ENCODE measurements around the gene C22orf15.

Gene C22orf15

DNA sequence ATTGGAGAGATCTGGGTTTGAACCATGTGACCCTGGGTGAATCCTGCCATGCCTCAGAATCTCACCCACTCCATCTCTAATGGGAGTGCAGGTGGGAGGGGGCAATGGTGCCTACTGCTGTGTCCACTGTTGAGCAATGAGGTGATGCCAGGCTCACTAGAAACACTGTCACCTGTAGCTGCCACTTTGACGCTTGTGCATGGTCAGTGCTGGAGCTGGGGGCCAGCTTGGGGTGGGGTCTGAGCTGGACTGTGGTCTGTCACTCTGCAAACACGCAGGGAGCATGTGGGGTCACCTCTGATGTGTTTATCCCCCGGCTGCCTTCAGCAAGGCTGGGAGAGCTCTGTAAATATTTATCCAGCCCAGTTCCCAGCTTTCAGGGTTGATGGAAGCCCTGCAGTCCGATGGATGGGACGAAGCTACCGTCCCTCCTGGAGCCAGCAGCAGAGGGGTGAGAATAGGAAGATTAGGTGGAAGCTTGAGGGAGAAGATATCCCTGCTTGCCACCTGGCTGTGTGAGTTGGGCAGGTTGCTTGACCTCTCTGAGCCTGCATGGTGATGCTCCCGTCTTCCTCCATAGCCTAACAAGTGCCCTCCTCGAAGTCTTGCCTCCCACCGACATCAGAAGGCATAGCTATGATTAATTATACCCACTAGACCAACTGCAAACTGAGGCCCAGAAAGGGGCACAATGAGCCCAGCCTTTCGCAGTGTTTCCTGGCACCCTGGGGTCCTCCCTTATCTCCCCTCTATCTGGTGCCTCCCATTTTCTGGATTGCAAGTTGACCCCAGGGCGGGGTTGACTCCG, 11.5 kb downstream of the C22orf15 start:
- no peak for DNase-seq

- no peak for DNase-seq
Observed at GRCh38 chr22:23774922-23775436, 12.2 kb downstream of the C22orf15 start.

DNA sequence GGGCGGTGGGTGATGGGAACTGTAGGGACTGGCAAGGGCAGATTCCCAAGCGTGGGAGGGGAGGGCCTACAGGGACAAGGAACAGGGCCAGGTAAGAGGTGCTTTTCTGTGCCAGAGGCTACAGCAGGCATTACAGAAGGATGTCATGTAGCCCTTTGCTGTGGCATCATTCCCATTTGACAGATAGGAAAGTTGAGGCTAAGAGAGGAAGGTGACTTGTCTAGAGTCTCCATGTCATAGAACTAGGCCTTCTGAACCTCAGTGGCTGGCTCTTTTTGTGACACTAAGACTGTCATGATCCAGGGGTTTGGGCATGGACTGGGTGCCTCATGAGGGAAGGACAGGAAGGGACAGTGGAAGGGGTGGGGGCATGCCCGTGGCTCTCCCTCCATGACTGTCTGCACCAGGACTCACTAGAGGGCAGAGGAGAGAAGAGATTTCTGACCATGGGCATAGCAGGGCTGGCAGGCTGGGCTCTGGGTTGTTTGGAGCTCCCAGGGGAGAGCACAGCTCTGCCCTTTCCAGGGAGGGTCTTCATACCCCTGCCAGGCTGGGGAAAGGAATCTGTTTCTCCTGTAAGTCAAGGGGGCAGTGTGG, 13.1 kb downstream of the C22orf15 start:
- no peak for DNase-seq

GRCh38 chr22:23777776-23778576, 15.2 kb downstream of the C22orf15 start:
- no peak for DNase-seq

- no peak for DNase-seq
Observed at GRCh38 chr22:23778577-23778900, 15.7 kb downstream of the C22orf15 start.

DNA sequence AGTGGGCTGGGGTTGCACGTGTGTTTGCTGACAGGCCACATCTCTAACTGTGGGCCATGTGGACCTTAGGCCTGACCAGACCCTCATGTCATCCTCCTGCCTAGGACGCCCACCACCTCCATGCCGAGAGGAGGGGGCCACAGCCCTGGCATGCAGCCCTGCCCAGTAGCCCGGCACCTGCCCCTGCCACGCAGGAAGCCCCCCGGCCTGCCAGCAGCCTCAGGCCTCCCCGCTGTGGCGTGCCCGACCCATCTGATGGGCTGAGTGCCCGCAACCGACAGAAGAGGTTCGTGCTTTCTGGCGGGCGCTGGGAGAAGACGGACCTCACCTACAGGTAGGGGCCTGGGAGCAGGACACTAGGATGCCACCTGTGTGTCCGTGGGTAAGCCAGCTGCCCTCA, 16.3 kb downstream of the C22orf15 start:
- DNase-seq, result no peak

DNA sequence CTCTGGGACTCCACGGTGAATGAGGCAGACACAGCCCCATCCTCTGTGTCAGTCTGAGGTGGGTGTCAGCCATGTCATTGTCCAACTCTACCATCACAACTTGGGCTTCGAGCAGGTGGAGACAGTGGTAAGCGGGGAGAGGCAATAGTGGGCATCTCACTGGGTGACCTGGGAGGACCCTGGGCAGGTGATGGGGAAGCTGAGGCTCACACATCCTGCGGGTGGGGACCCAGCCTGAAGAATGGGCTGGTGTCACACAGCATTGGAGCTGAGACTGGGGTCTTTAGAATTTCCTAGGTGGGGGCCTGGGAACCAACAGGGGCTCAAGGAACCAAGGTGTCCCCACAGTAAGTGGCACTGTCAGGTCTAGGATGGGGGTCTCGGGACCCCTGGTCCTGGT, 16.9 kb downstream of the C22orf15 start:
- no peak for DNase-seq

DNA sequence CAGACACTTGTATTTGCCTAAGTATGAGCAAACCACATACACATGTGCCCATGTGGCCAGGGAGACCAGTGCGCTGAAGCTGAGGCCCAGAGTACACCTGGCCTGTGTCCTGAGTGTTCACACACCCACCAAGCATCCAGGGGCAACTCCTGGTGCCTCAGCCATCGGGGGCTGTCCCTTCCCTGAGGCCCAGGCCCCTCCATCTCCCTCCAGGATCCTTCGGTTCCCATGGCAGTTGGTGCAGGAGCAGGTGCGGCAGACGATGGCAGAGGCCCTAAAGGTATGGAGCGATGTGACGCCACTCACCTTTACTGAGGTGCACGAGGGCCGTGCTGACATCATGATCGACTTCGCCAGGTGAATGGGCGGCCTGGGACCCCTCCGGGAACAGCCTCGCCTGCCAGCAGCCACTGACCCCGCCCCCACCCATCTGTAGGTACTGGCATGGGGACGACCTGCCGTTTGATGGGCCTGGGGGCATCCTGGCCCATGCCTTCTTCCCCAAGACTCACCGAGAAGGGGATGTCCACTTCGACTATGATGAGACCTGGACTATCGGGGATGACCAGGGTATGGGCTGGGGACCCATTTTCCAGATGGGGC, 17.5 kb downstream of the C22orf15 start:
- no peak for DNase-seq

DNA sequence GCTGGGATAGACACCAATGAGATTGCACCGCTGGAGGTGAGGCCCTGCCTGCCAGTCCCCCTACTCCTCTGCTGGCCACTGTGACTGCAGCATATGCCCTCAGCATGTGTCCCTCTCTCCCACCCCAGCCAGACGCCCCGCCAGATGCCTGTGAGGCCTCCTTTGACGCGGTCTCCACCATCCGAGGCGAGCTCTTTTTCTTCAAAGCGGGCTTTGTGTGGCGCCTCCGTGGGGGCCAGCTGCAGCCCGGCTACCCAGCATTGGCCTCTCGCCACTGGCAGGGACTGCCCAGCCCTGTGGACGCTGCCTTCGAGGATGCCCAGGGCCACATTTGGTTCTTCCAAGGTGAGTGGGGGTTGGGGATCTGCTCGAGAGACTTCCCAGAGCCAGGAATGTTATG, 18.3 kb downstream of the C22orf15 start:
- no peak for DNase-seq

DNA sequence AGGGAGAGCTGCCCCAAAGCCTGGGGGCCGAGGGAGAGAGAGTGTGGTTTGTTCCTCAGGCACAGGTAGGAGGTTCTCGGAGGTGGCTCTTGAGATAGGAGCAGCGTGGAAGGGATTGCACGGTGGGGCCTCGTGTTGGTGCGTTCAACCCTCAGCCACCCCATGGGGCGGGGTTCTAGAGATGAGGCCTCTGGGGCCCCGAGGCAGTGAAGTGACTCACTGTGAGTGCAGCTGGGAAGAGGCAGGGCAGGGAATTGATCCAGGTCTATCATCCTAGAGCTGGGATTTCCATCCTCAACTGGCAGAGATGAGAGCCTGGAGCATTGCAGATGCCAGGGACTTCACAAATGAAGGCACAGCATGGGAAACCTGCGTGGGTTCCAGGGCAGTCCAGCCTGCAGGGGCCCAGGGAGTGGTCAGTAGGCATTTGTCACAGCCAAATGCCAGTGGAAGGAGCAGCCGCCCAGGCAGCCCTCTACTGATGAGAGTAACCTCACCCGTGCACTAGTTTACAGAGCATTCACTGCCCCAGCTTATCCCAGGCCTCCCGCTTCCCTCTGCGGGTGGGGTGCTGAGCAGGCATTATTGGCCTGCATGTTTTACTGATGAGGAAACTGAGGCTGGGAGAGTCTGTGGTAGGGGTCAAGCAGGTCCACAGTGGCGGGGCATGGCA, 18.9 kb downstream of the C22orf15 start:
- no peak for DNase-seq

DNA sequence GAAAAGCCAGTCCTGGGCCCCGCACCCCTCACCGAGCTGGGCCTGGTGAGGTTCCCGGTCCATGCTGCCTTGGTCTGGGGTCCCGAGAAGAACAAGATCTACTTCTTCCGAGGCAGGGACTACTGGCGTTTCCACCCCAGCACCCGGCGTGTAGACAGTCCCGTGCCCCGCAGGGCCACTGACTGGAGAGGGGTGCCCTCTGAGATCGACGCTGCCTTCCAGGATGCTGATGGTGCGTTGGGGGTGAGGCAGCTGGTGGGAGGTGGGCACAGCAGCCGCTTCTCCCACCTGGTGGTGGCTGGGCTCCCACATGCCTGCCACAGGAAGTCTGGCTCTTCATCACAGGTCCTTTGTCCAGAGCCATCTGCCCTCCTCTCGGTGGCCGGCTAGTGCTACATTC, 19.5 kb downstream of the C22orf15 start:
- no peak for DNase-seq

DNA sequence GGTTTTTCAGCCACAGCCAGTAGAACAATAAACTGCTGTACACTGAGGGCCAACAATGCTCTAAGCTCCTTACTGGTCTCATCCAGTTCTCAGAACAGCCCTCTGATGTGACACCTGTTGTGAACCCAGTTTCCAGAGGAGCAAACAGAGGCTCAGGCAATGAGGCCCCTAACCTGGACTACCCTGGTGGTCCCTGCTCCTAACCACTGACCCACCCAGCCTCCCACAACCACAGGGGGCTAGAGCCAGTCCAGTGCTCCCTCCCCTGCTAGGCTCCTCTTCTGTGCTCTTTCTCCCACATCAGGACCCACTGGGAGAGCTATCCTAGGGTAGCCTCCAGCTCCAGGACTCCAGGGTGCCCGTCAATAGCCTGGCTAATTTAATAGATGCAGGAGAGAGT, 19.9 kb downstream of the C22orf15 start:
- no peak for DNase-seq

- DNase-seq, result no peak
Observed at GRCh38 chr22:23783265-23784150, 20.7 kb downstream of the C22orf15 start.

DNA sequence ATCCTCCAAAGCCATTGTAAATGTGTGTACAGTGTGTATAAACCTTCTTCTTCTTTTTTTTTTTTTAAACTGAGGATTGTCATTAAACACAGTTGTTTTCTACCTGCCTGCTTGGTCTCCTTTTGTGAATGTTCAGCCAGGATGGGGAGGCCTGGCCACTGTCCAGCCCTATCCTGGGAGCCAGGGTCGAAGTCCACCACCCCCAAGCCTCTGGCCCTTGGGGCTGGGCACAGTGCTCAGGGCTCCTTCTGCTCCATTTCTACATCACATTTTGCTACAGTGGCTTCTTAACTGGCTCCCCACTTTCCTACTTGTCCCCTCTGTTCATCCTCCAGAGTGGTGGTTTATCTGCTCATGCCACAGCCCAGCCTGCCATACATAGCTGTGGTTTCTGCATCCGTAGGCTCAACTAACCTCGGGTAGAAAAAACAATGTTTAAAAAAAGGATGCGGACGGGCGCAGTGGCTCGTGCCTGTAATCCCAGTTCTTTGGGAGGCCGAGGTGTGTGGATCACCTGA, 21.5 kb downstream of the C22orf15 start:
- no peak for DNase-seq

DNA sequence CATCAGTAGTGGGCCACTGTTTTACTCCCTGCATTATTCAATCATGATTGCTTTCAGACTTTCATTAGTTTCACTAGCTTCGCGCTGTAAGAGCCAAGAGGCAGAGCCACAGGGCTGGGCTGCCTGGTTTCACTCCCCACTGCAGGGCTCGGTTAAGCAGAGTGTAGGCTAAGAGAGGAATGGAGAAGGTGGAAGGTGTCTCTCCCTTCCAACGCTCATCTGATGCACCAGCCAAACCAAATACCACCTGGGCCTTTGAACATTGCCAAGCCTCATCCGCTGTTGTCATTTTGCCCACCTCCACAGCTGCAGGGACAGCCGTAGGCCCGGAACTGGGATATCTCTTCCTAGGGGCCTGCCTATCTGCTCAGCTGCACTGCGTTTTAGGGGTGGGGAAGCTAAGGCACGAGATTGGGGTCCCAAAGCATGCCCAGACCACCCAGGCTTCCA, 23.5 kb downstream of the C22orf15 start:
- DNase-seq, result no peak

- peak; percentile 90 for DNase-seq
Observed at GRCh38 chr22:23786752-23787599, 24.2 kb downstream of the C22orf15 start, which contains the start of gene SMARCB1. SMARCB1 (plus strand) TSS chr22:23786966; CDS start chr22:23787170, 204 bp downstream.

DNA sequence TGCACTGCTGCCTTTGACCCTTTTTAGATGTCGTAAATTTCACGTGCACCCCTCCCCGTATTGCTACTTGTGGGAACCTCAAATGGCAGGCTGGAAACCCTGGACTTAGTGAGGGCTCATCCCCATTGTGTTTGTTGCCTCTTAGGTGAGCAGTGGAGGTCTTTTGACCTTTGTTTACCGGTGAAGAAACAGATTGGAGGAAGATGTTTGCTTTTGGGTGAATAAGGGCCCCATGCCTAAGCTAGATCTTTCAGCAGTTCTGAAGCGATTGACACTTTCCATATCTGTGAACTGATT, 24.8 kb downstream of the C22orf15 start:
- DNase-seq, result no peak

DNA sequence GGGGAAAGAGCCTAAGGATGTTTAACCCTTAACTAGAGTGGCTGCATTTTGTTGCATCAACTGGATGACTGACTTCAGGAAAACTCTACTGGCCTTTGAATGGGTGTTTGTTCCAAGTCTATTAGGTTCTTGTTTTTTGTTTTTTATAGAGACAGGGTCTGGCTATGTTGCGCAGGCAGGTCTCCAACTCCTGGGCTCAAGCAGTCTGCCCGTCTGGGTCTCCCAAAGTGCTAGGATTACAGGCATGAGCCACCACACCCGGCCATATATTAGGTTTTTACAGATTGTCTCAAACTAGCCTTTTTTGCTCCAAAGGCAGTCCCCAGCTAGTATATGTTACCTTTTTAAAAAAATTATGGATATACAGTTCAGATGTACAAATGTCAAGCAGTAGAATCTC, 25.1 kb downstream of the C22orf15 start:
- no peak for DNase-seq

DNA sequence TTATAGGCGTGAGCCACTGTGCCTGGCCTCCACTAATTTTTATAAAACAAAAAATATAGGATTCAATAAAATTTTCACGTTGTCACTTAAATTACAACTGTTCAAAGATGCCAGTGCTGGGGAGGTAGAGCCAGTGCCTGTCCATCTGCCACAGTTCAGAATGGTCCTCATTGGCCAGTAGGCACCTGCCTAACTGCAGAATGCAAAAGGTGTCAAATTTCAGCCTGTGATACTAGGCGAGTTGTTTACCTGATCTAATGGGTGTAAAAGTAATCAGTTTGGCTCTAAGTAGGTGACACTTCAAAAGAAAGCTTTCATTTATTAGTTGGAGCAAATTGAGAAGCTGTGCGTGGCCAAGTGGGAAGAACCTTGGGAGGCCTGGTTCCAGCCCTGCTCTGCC, 26.3 kb downstream of the C22orf15 start:
- DNase-seq, result no peak

DNA sequence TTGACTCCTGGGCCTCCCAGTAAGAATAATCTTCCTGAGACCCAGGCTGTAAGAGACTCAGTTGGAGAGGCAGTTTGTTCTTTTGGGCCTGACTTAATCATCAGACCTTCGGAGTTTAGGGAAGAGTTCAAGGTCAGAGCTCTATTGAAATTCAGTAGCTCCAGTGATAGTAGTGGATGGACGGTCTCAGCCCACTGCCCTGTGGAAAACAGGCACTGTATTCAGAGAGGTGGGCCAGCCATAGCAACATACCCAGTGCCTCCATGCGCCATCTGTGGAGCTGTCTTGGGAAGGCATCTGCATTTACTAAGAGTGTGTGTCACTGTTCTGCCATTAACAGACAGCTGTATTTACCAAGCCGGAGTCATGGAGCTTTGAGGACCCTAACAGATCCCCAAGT, 26.8 kb downstream of the C22orf15 start:
- DNase-seq, result no peak

Measured in stimulated activated CD4-positive, alpha-beta T cell treated with anti-CD3 and anti-CD28 coated beads, Interleukin-4, amount 100 ng/mL, for 24 hours (primary cell).